UCSD-AML1 (cell line): ENCODE measurements around the gene CHMP6.
A peak's percentile ranks its signal among the peaks of the same experiment; 100 is the strongest.
"Not testable (repeated sequence)": the region's sequence is repeated elsewhere in the genome, so short reads cannot be mapped to it uniquely, and the experiment has no call there.

ENCODE experiments used
- DNase-seq: peaks from one replicate; lab custom pipeline; 2025; ENCODE audit not compliant: unreplicated experiment; lab: John Stamatoyannopoulos, UW

The CHMP6 gene

GRCh38 chr17:81011951-81012350 lies 20.3 kb downstream of the CHMP6 start:
- DNase-seq: no peak

GRCh38 chr17:81012574-81013447 lies 21.2 kb downstream of the CHMP6 start:
- no peak for DNase-seq

- no peak for DNase-seq
These were observed 22.0 kb downstream of the CHMP6 start for GRCh38 chr17:81013642-81014041.

- DNase-seq: no peak
These were observed 23.5 kb downstream of the CHMP6 start for GRCh38 chr17:81015136-81015535.

- no peak for DNase-seq
These were observed 24.9 kb downstream of the CHMP6 start for GRCh38 chr17:81016575-81016974.

- DNase-seq: not testable (repeated sequence)
These were observed 25.7 kb downstream of the CHMP6 start for GRCh38 chr17:81017330-81017729.

GRCh38 chr17:81018044-81018802 lies 26.6 kb downstream of the CHMP6 start:
- peak; percentile 72 for DNase-seq

- DNase-seq: no peak
These were observed 28.2 kb downstream of the CHMP6 start for GRCh38 chr17:81019563-81020442.

- DNase-seq: no peak
These were observed 28.8 kb downstream of the CHMP6 start for GRCh38 chr17:81020443-81020766.

- peak; percentile 81 for DNase-seq
These were observed 29.3 kb downstream of the CHMP6 start for GRCh38 chr17:81020767-81021497.

- DNase-seq: no peak
These were observed 30.1 kb downstream of the CHMP6 start for GRCh38 chr17:81021531-81022343.

- no peak for DNase-seq
These were observed 30.7 kb downstream of the CHMP6 start for GRCh38 chr17:81022344-81022676.

- no peak for DNase-seq
These were observed 33.6 kb downstream of the CHMP6 start for GRCh38 chr17:81025065-81025740.

GRCh38 chr17:81025741-81026129 lies 34.1 kb downstream of the CHMP6 start:
- no peak for DNase-seq

- no peak for DNase-seq
These were observed 34.8 kb downstream of the CHMP6 start for GRCh38 chr17:81026266-81027036.

- DNase-seq: no peak
These were observed 35.4 kb downstream of the CHMP6 start for GRCh38 chr17:81027038-81027437.

- DNase-seq: no peak
These were observed 36.2 kb downstream of the CHMP6 start for GRCh38 chr17:81027591-81028505.

GRCh38 chr17:81028506-81028858 lies 36.8 kb downstream of the CHMP6 start:
- DNase-seq: no peak
